Measurements from ENCODE around the gene ZFAND3.

ZFAND3 gene

GRCh38 chr6:38012573-38012972 lies 193.0 kb downstream of the ZFAND3 start:
- no peak for DNase-seq (ENCODE audit: low spot score)
- TF ChIP-seq, protein P1, sequence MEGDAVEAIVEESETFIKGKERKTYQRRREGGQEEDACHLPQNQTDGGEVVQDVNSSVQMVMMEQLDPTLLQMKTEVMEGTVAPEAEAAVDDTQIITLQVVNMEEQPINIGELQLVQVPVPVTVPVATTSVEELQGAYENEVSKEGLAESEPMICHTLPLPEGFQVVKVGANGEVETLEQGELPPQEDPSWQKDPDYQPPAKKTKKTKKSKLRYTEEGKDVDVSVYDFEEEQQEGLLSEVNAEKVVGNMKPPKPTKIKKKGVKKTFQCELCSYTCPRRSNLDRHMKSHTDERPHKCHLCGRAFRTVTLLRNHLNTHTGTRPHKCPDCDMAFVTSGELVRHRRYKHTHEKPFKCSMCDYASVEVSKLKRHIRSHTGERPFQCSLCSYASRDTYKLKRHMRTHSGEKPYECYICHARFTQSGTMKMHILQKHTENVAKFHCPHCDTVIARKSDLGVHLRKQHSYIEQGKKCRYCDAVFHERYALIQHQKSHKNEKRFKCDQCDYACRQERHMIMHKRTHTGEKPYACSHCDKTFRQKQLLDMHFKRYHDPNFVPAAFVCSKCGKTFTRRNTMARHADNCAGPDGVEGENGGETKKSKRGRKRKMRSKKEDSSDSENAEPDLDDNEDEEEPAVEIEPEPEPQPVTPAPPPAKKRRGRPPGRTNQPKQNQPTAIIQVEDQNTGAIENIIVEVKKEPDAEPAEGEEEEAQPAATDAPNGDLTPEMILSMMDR (IDR thresholded peaks at IDR 0.05): no peak

GRCh38 chr6:38015341-38015740 lies 195.8 kb downstream of the ZFAND3 start:
- TF ChIP-seq, protein P1 (IDR thresholded peaks at IDR 0.05): no peak
- no peak for DNase-seq (ENCODE audit: low spot score)
- H3K4me3 ChIP-seq: no peak overlapping the region
- no peak overlapping the region for H3K27ac ChIP-seq

More at GRCh38 chr6:38012573-38012972, 193.0 kb downstream of the ZFAND3 start:
- Histone ChIP-seq H3K4me3 (no peak overlapping the region), H3K27ac (no peak overlapping the region)

- Histone ChIP-seq H3K4me3 (no peak overlapping the region), H3K27ac (no peak overlapping the region)
- DNase-seq (ENCODE audit: low spot score): no peak
- TF ChIP-seq, protein P1 (IDR thresholded peaks at IDR 0.05): no peak
Measured at GRCh38 chr6:38016824-38017223, 197.3 kb downstream of the ZFAND3 start.

GRCh38 chr6:38018755-38019165 lies 199.2 kb downstream of the ZFAND3 start:
- Histone ChIP-seq H3K27ac (no peak overlapping the region), H3K4me3 (no peak overlapping the region)
- DNase-seq (ENCODE audit: low spot score): no peak
- TF ChIP-seq, protein P1 (IDR thresholded peaks at IDR 0.05): no peak

- DNase-seq (ENCODE audit: low spot score): no peak
- no peak overlapping the region for H3K4me3 ChIP-seq
- TF ChIP-seq, protein P1 (IDR thresholded peaks at IDR 0.05): no peak
- H3K27ac ChIP-seq: no peak overlapping the region
Measured at GRCh38 chr6:38020593-38020992, 201.1 kb downstream of the ZFAND3 start.

GRCh38 chr6:38021029-38021428 lies 201.5 kb downstream of the ZFAND3 start:
- TF ChIP-seq, protein P1 (IDR thresholded peaks at IDR 0.05): no peak
- no peak overlapping the region for H3K27ac ChIP-seq
- no peak for DNase-seq (ENCODE audit: low spot score)
- H3K4me3 ChIP-seq: no peak overlapping the region

GRCh38 chr6:38021571-38021970 lies 202.0 kb downstream of the ZFAND3 start:
- DNase-seq (ENCODE audit: low spot score): no peak
- no peak overlapping the region for H3K27ac ChIP-seq
- H3K4me3 ChIP-seq: no peak overlapping the region
- TF ChIP-seq, protein P1 (IDR thresholded peaks at IDR 0.05): no peak
